Measurements from ENCODE around the gene CSMD2. TPM values are rescaled to one million over a fixed set of nuclear protein-coding genes. Genes with fewer than 3 reads are reported as not detected.

Gene CSMD2
- total RNA-seq, 2 experiments from 2014 or later: not detected

DNA sequence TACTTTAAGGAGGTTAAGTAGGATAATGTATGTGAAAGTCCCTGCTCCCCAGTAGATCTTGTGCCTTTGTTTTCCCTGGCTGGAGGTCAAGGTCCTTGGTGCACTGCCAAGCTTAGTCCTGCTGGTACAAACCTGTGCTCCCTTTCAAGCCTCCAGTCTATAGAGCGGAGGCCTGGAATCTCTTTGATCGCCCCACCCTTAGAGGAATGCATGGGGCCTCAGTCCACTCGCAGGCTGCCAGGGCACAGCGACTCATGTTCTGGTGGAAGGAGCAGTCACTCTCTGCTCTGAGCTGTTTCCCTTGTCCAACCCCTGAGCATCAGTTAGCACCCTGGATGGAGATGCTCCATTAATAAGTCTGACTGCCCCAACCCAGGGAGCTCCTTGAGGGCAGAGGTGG is 179.4 kb downstream of the CSMD2 start:
- H3K4me1 ChIP-seq (ENCODE audit: insufficient read depth, low read length): no peaks in the 10 kb centered on the region
- H3K27ac Mint-ChIP-seq: no peak overlapping the region
- ChIA-PET POLR2A (no interaction called here), CTCF (no interaction called here)
- ATAC-seq (ENCODE audit: poor library complexity): no peak
- no peak overlapping the region for H3K27ac ChIP-seq (ENCODE audit: low read depth in 1 of 2, low read length in 2 of 2)
- H3K36me3 Mint-ChIP-seq (ENCODE audit: low read depth): no peaks in the 10 kb centered on the region
- peaks cover 0 to 3% of the 10 kb centered on the region in 2 experiments for H3K9me3 ChIP-seq (ENCODE audit: control insufficient read depth in 1 of 2, insufficient read depth in 1 of 2, low read length in 2 of 2)
- H3K4me1 Mint-ChIP-seq (ENCODE audit: low read depth): no peaks in the 10 kb centered on the region
- H3K27me3 Mint-ChIP-seq: peaks cover 37% of the 10 kb centered on the region
- intact Hi-C loops (cut with DNase I, micrococcal nuclease): no loop called here
- no peaks in the 10 kb centered on the region for H3K9me3 Mint-ChIP-seq
- H3K4me3 Mint-ChIP-seq: no peak overlapping the region
- TF ChIP-seq, protein P1, sequence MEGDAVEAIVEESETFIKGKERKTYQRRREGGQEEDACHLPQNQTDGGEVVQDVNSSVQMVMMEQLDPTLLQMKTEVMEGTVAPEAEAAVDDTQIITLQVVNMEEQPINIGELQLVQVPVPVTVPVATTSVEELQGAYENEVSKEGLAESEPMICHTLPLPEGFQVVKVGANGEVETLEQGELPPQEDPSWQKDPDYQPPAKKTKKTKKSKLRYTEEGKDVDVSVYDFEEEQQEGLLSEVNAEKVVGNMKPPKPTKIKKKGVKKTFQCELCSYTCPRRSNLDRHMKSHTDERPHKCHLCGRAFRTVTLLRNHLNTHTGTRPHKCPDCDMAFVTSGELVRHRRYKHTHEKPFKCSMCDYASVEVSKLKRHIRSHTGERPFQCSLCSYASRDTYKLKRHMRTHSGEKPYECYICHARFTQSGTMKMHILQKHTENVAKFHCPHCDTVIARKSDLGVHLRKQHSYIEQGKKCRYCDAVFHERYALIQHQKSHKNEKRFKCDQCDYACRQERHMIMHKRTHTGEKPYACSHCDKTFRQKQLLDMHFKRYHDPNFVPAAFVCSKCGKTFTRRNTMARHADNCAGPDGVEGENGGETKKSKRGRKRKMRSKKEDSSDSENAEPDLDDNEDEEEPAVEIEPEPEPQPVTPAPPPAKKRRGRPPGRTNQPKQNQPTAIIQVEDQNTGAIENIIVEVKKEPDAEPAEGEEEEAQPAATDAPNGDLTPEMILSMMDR (IDR thresholded peaks at IDR 0.05): no peak
- no peak for DNase-seq
- no peak overlapping the region for H3K4me3 ChIP-seq (ENCODE audit: low read length)
- peaks cover 0 to 12% of the 10 kb centered on the region in 2 experiments for H3K27me3 ChIP-seq (ENCODE audit: control insufficient read depth in 1 of 2, insufficient read depth in 2 of 2, low read length in 2 of 2)
- H3K36me3 ChIP-seq (ENCODE audit: insufficient read depth, low read length): no peaks in the 10 kb centered on the region

DNA sequence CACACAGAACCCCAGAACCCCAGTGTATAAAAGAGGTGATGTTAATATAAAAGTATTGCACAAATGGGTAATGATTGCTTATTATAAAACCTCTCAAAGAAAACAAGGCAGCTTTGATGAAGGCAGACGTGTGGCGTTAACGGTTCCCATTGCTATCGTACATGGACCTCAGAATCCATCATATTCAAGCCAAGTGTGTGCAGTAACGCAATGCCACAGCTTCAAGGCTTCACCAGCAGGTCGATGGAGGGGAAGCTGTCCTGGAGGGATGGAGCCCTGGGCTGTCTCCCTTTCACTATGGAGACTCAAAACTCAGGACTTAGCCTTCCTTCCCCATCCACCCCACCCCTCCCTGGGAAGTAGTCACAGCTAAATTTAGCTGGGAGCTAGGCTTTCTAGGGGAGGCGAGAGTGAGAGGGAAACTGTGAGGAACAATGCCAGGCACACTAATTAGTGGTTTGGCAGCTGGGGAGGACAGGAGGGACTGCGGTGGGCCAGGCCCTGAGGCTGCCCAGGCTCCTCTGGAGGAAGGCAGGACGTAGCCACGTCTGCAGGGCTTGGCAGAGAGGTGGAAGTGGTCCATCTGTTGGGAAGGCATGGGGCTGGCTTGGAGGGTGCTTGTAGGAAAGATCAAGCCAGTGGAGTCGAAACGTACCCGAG is 180.0 kb downstream of the CSMD2 start:
- peaks cover 40% of the 10 kb centered on the region for H3K27me3 Mint-ChIP-seq
- TF ChIP-seq, protein P1 (IDR thresholded peaks at IDR 0.05): no peak
- ChIA-PET POLR2A (no interaction called here), CTCF (no interaction called here)
- H3K9me3 ChIP-seq (ENCODE audit: control insufficient read depth in 1 of 2, insufficient read depth in 1 of 2, low read length in 2 of 2): peaks cover 0 to 3% of the 10 kb centered on the region in 2 experiments
- H3K4me3 ChIP-seq (ENCODE audit: low read length): no peak overlapping the region
- no peak for DNase-seq
- H3K36me3 Mint-ChIP-seq (ENCODE audit: low read depth): no peaks in the 10 kb centered on the region
- no peaks in the 10 kb centered on the region for H3K36me3 ChIP-seq (ENCODE audit: insufficient read depth, low read length)
- H3K27ac Mint-ChIP-seq: no peak overlapping the region
- peaks cover 0 to 9% of the 10 kb centered on the region in 2 experiments for H3K27me3 ChIP-seq (ENCODE audit: control insufficient read depth in 1 of 2, insufficient read depth in 2 of 2, low read length in 2 of 2)
- ATAC-seq (ENCODE audit: poor library complexity): no peak
- no peak overlapping the region for H3K27ac ChIP-seq (ENCODE audit: low read depth in 1 of 2, low read length in 2 of 2)
- no peaks in the 10 kb centered on the region for H3K9me3 Mint-ChIP-seq
- no peaks in the 10 kb centered on the region for H3K4me1 ChIP-seq (ENCODE audit: insufficient read depth, low read length)
- intact Hi-C loops (cut with DNase I, micrococcal nuclease): no loop called here
- H3K4me1 Mint-ChIP-seq (ENCODE audit: low read depth): no peaks in the 10 kb centered on the region
- H3K4me3 Mint-ChIP-seq: no peak overlapping the region

DNA sequence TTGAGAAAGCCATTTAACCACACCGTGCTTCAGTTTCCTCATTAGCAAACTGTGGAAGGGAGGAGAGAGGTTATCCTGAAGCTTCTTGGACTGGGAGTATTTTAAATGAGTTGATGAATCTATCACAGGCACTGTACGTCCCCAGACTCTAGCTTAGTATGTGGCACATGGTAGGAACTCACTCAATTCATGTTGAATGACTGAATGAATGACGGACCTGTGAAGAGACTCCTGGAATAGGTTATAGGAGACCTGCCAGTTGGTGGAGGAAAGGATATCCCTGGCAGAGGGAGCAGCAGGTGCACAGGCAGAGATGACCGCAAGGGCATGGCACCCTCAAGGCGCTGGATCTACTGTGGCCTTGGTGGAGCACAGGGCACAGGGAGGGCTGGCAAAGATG is 182.6 kb downstream of the CSMD2 start:
- TF ChIP-seq, protein P1 (IDR thresholded peaks at IDR 0.05): no peak
- Histone ChIP-seq H3K36me3 (ENCODE audit: insufficient read depth, low read length) (no peaks in the 10 kb centered on the region), H3K4me3 (ENCODE audit: low read length) (no peak overlapping the region), H3K27ac (ENCODE audit: low read depth in 1 of 2, low read length in 2 of 2) (no peak overlapping the region), H3K4me1 (ENCODE audit: insufficient read depth, low read length) (no peaks in the 10 kb centered on the region), H3K9me3 (ENCODE audit: control insufficient read depth in 1 of 2, insufficient read depth in 1 of 2, low read length in 2 of 2) (peaks cover 0 to 3% of the 10 kb centered on the region in 2 experiments), H3K27me3 (ENCODE audit: control insufficient read depth in 1 of 2, insufficient read depth in 2 of 2, low read length in 2 of 2) (peaks cover 6 to 9% of the 10 kb centered on the region in 2 experiments)
- intact Hi-C loops (cut with DNase I, micrococcal nuclease): no loop called here
- ChIA-PET CTCF (no interaction called here), POLR2A (no interaction called here)
- Mint-ChIP-seq H3K27ac (no peak overlapping the region), H3K27me3 (peaks cover 34% of the 10 kb centered on the region), H3K4me3 (no peak overlapping the region), H3K36me3 (ENCODE audit: low read depth) (no peaks in the 10 kb centered on the region), H3K4me1 (ENCODE audit: low read depth) (no peaks in the 10 kb centered on the region), H3K9me3 (no peaks in the 10 kb centered on the region)
- DNase-seq (no peak), ATAC-seq (ENCODE audit: poor library complexity) (no peak)

All from CD4-positive, alpha-beta T cell (primary cell).